Stimulated activated CD8-positive, alpha-beta memory T cell treated with anti-CD3 and anti-CD28 coated beads, Interleukin-4, amount 100 ng/mL, for 48 hours (primary cell): ENCODE data around the gene COL1A2.

Source experiments
- DNase-seq: peaks from one replicate; pipeline ENCODE4 v3.0.0-alpha.2; 2020

The COL1A2 gene

DNA sequence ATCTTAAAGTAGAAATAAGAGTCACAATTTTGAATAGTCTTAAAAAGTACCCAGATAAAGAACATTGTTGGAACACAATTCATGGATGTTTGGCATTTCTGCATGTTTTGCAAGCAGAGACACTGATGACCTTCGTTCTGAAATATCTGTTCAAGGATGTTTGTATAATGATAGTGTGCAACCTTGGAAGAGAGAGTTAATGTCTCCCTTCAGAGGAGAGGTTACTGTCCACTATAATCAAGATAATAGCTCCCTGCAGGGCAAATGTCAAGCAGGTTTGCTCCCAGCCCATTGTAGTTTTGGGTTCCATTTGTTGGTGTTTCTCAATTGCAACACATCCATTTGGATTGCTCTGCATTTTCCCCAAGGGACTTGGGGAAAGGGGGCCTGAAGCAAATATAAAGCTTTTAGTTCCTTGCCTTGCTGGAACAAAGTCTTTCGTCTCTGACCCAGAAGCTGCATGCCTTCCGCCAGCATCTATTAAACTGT is 45.2 kb downstream of the COL1A2 start:
- no peak for DNase-seq

DNA sequence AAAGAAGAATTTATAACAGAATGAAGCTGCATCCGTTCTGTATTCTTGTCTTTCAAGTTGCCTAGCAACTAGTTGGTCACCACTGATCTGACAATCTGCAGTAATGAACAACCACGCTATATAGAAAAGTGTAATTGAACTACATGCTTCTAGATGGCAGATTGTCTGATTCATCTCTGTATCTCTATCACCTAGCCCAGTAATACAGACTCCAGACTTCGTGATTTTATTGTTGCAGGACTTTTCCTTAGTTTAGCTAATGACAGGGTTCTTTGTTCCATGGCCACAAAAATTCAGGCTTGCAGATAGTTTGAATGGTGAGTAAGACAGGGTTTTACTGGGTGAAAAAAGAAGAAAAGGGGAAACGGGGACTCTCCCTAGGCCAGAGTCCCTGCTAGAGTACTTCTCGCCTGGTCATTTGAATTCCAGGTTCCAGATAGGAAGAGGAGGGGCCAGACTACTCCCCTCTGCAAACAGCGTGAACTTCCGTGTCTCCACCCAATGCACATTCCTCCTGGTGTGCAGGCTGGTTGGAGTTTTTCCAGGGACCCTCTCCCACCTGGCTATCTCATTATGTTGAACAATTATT is 45.9 kb downstream of the COL1A2 start:
- DNase-seq = no peak

DNA sequence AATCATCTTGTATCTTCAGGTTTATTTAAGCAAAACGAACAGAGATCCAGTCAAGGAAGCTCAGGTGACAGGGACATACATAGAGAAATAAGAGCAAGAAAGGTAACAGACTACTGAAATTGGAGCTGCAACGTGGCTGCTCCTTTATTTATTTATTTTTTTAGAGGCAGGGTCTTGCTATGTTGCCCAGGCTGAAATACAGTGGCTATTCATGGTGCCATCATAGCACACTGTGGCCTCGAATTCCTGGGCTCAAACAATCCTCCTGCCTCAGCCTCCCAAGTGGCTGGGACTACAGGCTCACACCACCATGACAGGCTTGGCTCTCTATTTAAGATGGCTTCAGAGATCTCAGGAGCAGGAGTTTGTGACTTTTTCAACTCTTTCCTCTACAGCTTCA is 46.4 kb downstream of the COL1A2 start:
- no peak for DNase-seq

DNA sequence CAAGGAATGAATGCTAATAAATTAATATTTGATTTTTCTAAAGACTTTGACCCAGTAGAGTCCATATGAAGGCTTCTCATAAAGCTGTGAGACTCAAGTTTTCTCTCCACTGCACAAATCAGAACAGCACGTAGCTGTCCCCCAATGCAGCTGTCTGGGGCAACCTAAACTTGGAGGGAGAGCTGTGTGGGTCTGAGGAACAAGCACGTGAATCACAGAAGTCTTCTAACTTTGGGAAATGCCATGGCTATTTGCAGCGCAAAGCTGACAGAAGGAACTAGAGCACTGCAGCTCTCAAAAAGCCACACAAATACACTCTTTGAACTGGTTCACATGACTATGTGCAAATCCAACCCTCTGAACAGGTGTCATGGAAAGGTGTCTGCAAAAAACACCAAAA is 47.9 kb downstream of the COL1A2 start:
- no peak for DNase-seq

DNA sequence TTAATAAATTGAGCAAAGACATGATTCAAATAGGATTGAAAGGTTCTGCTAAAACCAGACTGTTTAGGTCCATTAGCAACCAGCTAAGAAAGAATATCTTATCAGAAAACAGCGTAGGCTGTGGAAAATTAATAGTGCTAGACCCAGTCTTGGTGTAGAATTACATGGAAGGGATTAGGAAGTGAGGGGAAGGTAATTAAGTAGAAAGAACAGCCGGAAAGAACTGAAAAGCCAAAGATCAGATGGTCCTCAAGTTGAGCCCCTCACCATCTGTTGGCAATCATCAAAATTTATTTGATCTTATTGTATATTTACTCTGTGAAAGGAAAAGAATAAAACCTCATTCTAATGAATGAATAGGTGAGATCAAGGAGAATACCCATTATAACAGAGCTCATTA is 50.1 kb downstream of the COL1A2 start:
- DNase-seq = no peak

DNA sequence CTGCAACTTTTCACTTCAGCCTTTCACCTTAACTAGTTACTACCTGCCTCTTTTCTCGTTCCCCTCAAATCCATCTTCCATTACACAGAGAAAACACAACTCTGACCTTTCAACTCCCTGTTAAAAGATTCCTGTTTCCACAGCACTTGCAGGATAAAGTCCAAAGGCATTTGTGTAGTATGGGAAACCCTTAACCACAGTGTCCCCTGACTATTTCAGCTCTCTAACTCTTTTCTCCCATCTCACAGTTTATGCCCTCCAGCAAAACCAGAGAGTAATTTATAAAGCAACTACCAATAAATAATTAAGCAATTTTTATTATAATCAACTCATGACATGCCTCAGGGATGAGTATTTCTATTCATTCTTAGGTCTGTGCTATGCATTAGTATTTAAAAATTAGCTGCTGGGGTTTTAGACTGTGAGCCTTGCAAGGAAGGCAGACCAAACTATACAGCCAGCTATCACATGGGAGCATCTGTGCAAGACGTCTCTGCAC is 51.0 kb downstream of the COL1A2 start:
- no peak for DNase-seq

DNA sequence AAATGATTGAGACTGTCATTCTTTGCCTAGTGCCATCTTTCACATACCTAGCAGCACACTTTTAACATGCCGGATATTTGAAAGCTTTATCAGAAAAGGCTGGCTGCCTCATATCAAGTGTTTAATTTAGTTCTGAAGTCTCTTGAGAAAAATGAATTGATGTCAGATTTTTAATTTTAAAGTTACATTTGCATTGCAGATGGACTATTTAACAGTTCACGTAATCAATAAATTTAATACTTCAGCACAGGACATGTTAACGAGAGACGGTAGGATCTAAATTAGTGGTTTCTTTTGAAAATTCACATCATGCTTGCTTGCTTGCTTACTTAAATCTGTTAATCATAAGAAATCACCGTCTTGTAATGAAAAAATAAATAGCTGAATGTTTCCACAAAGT is 51.6 kb downstream of the COL1A2 start:
- no peak for DNase-seq

DNA sequence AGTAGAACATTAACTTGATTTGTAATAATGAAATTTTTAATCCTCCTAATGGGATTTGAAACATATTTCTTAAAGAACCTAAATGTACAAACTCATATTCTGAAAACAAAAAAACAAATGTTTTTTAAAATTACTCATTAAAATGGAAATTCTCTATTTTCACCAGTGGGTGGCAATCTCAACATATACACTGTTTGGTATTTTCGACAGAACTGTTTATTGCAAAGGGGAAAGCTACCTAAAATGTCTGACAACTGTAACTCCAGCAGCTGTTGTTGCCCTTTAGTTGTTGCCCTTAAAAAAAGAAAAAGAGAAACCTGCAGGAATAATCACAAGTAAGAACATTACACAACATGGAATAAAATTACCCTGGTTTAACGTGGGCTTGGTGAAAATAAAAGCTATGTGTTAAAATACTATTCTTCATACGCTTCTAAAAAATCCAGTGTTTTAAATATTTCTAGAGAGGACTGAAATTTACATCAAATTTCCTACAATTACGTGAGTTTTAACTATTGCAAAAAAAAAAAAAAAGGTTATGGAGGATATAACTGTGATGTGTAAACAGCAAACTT is 54.5 kb downstream of the COL1A2 start:
- DNase-seq = no peak

DNA sequence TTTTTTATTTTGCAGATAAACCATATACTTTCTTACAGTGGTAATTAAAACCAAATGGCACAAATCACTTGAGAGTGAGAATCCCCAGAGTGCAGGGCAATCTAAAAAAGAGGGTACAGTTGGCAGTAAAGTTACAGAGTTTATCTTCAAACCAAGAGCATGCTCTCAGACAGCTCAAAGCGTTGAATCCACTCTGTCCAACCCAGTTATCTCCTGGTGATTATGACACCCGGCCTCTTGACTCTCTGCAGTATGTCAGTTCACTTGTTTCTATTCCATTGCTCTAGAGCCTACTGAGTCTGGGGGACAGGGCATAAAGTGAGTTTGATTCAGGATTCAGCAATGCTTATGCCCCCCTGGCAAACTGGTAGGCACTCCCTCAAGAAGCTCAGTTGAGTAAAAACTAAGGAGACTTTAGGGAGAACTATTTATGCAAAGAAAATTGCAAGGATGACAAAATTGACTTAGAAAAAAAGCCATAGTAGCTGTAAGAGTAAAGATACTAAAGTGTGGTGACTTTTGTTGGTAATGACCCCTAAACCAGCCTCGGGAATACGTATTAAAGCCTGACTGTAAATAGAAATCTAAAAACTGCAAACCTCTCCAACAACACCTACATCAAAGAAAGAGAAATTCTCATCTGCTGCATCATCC is 55.5 kb downstream of the COL1A2 start:
- DNase-seq = no peak

DNA sequence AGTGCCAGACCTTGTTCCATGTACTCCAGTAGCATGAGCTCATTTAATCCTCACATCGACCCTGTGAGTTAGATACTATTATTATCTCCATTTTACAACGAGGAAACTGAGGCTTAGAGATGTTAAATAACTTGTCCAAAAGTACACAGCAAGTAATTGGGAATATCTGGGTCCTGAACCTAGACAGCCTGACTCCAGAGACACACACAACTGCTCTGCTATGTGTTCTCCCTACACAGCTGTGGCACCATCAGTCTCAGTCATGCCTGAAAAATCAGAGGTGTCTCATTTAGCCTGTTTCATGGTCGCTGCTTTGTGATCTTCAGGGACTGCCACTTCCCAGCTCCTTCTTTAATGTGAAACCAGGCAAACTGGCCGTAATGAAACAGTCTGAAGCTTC is 56.5 kb downstream of the COL1A2 start:
- no peak for DNase-seq

DNA sequence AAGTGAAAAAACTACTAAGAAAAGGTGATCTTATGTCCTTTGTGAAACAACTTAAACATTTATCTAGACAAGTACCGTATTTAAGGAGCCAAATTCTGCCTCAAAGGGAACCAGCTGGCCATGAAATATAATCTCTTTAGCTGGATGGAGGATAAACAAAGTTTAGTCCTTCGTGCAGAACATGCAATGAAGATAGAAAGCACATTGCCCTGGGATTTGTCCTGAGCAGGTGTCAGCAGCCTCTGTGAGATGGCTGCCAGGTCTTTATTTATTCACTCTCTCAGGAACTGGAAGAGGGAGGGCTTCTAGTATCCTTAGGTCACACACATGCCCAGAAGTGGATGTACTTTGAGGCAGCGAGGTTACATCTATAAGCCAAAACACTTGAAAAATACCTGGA is 57.5 kb downstream of the COL1A2 start:
- DNase-seq = no peak

DNA sequence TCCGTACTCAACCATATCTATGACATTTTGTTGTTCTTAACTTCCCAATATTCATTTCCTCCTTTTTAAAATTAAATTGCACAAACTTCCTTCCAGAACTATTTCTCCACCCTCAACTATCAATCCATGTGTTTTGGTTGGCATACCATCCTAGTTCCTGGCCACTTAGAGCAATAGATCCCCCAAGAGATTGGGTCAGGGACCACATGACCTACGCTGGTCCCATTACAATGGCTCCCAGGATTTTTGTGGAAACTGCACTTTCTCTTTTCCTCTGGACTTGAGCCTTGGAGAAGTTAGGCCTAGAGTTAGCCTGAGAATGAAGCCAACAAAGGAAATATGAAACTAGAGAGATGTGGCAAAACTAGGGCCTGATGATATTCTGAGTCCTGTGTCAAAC is 59.2 kb downstream of the COL1A2 start:
- DNase-seq = no peak

DNA sequence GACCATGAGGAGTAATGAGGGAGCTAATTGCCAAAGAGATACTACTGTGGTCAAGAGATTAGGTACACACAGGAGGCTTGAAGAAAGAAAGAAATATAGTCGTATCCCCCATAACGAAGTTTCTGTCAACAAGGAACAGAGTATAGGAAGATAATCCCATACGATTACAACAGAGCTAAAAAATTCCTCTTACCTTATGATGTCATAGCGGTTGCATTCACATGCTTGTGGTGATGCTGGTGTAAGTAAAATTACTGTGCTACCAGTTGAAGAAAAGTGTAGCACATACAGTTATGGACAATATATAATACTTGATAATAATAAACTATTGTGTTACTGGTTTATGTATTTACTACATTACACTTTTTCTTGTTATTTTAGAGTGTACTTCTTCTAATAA is 63.3 kb downstream of the COL1A2 start:
- DNase-seq = no peak

DNA sequence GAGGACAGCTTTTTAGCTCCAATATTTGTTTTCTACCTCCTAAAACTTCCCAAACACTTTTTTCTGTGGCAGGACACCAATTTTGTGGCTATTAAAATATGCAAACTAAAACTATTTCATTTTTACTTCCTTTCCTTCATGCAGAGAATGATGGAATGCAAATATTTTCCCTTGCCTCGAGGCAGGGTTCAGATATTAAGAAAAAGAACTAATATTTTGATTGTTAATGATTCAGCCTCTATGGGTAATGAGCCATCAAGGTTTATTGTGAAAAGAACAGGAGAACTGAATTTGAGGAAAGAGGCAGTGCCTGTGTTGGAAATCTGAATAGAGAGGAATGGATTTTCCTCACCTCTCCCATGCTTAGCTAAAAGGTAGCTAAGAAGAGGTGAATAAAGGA is 71.8 kb downstream of the COL1A2 start:
- no peak for DNase-seq

DNA sequence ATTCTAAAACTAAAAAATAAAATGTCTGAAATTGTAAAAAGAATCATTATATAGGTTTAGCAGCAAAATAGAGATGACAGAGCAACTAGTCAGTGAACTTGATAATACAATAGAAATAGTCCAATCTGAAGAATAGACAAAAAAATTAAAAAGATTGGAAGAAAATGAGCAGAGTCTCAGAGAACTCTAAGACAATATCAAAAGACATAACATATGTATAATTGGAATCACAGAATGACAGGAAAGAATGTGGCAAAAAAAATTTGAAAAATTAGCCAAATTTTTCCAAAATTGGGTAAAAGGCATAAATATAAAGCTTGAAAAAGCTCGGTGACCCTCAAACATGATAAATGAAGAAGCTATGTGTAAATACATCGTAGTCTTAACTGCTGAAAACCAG is 76.9 kb downstream of the COL1A2 start:
- DNase-seq = no peak

DNA sequence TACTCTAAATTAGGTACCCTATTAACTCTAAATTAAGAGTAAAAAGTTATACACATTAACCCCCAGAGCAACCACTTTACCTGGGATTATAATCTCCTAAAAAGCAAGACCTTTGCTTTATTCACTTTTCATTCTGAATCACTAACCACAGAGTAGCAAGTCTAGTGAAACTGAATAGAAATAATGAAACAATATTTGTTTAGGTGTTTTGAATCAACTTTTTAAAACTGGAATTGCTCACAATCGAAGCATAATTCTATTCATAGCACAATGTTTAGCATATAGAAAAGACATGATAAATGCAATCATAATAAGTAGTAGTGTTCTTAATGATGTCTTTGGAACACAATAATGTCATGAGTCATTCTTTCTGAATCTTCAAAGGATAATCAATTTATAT is 77.9 kb downstream of the COL1A2 start:
- DNase-seq = no peak

DNA sequence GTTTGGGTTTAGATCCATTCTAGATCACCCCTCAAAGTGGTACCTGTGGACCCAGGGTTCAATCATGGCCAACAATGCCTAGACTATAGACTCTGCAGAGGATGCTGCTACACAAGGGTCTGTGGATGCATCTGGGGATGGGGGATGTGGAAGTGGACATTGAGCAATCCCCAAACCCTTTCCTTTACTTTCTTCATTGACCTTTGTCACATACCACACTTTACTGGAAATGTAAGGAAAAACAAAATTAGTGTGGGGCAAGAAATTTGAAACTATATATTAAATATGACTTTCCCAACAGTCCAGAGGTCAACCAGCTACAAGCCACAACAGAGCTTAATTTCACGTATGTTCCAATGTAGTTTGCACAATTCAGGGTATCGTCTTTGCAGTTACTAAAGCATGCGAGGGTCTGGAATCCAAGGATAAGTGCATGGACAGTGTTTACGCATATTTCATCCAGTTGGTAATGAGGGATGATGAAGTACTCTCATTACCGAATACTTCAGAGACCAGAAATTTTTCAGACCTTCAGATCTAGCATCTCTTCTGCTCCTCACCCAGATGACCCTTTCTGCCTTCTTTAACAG is 81.7 kb downstream of the COL1A2 start:
- DNase-seq = no peak

DNA sequence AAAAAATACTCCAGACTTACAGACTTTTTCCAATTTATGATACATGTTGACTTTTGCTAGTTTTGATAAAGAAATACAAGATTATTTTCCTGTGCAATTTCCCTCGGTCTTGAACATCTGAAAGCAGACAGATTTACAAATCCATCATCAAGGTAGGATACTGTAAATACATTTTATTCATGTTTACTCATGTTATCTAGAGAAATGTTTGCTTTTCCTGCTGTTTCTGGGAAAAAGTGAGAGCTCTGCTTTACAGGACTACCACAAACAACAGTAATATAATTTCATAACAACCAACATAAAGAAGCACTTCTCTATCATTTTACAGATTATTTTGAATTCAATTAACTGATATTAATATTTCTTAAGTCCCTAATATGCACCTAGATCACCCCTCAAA is 83.2 kb downstream of the COL1A2 start:
- DNase-seq = no peak

DNA sequence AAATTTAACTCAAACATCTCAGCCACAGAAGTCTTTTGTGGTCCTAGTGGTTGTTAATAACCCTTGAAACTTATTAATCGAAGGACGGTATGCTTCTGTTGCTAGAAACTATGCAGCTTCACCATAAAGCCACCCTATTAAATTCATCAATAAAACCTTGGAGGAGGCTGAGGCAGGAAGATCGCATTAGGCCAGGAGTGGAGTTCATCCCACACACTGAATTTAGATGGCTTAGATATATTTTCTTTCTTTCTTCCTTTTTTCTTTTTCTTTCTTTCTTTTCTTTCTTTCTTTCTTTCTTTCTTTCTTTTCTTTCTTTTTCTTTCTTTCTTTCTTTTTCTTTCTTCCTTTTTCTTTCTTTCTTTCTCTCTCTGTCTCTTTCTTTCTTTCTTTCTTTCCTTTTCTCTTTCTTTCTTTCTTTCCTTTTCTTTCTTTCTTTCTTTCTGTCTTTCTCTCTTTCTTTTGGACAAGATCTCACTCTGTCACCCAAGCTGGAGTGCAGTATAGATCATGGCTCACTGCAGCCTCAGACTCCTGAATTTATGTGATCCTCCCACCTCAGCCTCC is 84.0 kb downstream of the COL1A2 start:
- no peak for DNase-seq
